AG04449 (cell line): ENCODE data around the gene CPT2.
"Not testable (repeated sequence)": the region's sequence is repeated elsewhere in the genome, so short reads cannot be mapped to it uniquely, and the experiment has no call there.

Experiments
- CTCF ChIA-PET: fragments of 350-600 bp; formaldehyde crosslinking; extraction: SDS; loops from one replicate; lab custom pipeline; 2021; ENCODE audit warnings: antibody characterized with exemption; lab: Yijun Ruan, JAX
- POLR2A ChIA-PET: fragments of 400-600, 350-600 bp; formaldehyde crosslinking; extraction: SDS; loops from one replicate; lab custom pipeline; 2020; ENCODE audit warnings: antibody characterized with exemption, inconsistent platforms; lab: Yijun Ruan, JAX
- DNase-seq: peaks from one replicate; pipeline ENCODE4 v3.0.0-alpha.2; 2010; ENCODE audit warnings: low read depth, low spot score
- H3K4me3 ChIP-seq: 2 replicates; pipeline ENCODE4 v1.5.1; 2011; ENCODE audit warnings: low read depth, mild to moderate bottlenecking, control low read depth, low read length
- TF ChIP-seq, protein P1 (sequence below): IDR thresholded peaks from one replicate; pipeline ENCODE4 v1.5.1; 2011; ENCODE audit warnings: mild to moderate bottlenecking, moderate library complexity, low read length, control low read depth, inconsistent platforms; ENCODE audit not compliant: insufficient read depth; ENCODE audit errors: missing control alignments

CPT2 gene

DNA sequence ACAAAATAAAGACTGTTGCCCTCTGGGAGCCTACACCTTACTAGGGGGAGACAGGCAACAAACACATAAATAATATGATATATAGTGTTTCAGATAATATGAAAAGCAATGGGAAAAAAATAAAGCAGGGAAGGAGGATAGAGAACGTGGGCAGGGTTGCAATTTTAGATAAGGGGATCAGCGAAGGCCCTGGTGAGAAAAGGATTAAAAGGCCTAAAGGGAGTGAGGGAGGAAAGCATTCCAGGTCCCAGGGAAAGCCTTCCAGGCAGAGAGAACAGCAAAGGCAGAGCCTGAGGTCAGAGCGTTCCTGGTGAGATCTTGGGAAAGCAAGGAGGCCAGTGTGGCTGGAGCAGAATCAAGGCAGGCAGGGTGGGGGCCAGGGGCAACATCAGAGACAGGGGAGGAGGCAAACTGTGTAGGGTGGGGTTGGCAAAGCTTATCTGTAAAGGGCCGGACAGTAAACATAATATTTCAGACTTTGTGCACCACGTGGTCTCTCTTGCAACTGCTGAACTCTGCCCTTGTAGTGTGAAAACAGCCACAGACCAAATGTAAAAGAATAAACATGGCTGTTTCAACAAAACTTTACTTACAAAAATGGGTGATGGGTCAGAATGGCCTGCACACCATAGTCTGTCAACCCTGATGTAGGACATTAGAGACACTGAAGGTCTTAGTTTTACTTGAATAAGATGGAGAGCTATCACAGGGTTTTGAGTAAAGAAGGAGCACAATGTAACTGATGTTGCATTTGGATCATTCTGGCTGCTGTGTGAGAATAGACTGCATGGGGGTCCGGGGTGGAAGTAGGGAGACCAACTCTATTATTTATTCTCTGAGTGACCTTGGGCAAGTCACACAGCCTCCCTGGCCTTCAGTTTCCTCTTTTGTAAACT lies 13.3 kb upstream of the CPT2 start:
- CTCF ChIA-PET = interaction anchor here (0.6 to 8.6 kb wide), 29 partner anchors 8 to 482 kb away, joined by 3 to 95 read pairs (median 3); partner anchors contain the start of gene CPT2
- POLR2A ChIA-PET = interaction anchor here (0.9 kb wide), 1 partner anchor 12 kb away, joined by 3 read pairs; no protein-coding TSS in a partner anchor

GRCh38 chr1:53185955-53186297 lies 10.7 kb upstream of the CPT2 start:
- POLR2A ChIA-PET = interaction anchor here (0.6 kb wide), 1 partner anchor 13 kb away, joined by 4 read pairs; no protein-coding TSS in a partner anchor
- CTCF ChIA-PET = interaction anchor here (0.6 to 8.6 kb wide), 41 partner anchors 9 to 489 kb away, joined by 3 to 95 read pairs (median 4); partner anchors contain the start of genes CPT2, ECHDC2 and ZYG11B

More for the DNA sequence above, 13.3 kb upstream of the CPT2 start:
- TF ChIP-seq, protein P1, sequence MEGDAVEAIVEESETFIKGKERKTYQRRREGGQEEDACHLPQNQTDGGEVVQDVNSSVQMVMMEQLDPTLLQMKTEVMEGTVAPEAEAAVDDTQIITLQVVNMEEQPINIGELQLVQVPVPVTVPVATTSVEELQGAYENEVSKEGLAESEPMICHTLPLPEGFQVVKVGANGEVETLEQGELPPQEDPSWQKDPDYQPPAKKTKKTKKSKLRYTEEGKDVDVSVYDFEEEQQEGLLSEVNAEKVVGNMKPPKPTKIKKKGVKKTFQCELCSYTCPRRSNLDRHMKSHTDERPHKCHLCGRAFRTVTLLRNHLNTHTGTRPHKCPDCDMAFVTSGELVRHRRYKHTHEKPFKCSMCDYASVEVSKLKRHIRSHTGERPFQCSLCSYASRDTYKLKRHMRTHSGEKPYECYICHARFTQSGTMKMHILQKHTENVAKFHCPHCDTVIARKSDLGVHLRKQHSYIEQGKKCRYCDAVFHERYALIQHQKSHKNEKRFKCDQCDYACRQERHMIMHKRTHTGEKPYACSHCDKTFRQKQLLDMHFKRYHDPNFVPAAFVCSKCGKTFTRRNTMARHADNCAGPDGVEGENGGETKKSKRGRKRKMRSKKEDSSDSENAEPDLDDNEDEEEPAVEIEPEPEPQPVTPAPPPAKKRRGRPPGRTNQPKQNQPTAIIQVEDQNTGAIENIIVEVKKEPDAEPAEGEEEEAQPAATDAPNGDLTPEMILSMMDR = no peak
- no peak for DNase-seq
- H3K4me3 ChIP-seq = no peak overlapping the region

DNA sequence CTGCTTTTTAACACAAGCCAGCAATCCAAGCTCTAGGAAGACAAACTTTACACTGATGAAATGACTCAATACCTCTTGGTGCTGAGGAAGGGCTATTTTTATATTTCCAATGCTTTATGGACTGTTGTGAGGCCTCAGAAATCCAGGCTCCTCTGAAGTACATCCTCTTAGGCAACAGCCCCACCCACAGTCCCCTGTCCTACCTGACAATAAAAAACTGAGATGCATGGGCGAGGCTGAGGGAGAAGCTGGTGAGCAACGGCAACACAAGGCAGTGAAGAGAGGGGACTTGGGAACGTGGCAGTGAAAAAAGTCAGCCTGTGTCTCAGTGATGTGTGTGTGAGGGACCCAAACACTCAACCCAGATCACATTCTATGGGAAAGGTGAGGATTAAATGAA lies 10.1 kb upstream of the CPT2 start:
- no peak for DNase-seq
- ChIA-PET POLR2A (no interaction called here), CTCF (interaction anchor here (0.5 to 8.6 kb wide), 39 partner anchors 8 to 490 kb away, joined by 3 to 95 read pairs (median 4); partner anchors contain the start of genes CPT2 and ZYG11B)
- H3K4me3 ChIP-seq = no peak overlapping the region
- TF ChIP-seq, protein P1 = no peak

More at GRCh38 chr1:53185955-53186297, 10.7 kb upstream of the CPT2 start:
- not testable (repeated sequence) for H3K4me3 ChIP-seq, DNase-seq

DNA sequence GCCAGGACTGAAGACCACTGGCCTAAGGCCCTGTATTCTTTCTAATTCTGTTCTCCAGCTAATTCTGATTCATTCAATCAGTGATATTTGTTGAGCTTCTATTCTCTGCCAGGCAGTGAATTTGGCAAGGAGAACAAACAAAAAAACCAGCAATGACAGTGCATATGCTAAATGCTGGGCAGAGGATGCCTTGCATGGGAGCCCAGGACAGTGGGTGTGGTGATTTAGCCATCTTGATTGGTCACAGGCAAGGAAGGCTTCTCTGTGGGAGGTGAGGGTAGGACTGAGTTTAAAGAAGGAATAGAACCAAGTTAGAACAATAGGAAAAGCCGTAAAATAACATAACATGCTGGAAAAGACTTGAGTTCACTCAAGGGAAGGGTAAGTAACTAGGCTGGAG lies 9.2 kb upstream of the CPT2 start:
- ChIA-PET CTCF (interaction anchor here (1.0 to 8.6 kb wide), 20 partner anchors 8 to 461 kb away, joined by 3 to 95 read pairs (median 6); partner anchors contain the start of genes CPT2 and ZYG11B), POLR2A (no interaction called here)
- no peak overlapping the region for H3K4me3 ChIP-seq
- no peak for DNase-seq
- TF ChIP-seq, protein P1 = no peak

DNA sequence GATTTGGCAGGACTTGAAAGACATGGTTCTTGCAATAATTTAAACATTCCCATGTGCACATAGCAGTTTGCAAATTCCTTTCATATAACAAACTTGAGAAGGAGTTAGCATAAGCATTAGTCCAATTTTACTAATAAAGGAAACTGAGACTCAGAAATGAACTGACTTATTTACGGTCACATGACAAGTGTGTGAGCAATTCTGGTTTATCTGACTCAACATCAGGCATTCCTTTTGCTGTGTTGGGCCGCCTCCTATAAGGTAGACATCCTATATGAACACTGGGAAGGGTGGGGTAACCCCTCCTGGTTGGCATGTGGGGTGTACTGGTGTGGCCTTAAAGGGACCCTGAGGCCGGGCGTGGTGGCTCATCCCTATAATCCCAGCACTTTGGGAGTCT lies 8.5 kb upstream of the CPT2 start:
- CTCF ChIA-PET = interaction anchor here (1.9 kb wide), 1 partner anchor 10 kb away, joined by 7 read pairs; no protein-coding TSS in a partner anchor
- no peak for DNase-seq
- no peak overlapping the region for H3K4me3 ChIP-seq
- POLR2A ChIA-PET = no interaction called here
- TF ChIP-seq, protein P1 = no peak

- ChIA-PET CTCF (interaction anchor here (1.2 to 1.5 kb wide), 2 partner anchors 8 to 268 kb away, joined by 3 to 7 read pairs; partner anchors contain the start of gene ECHDC2), POLR2A (no interaction called here)
- no peak for DNase-seq
Measured at GRCh38 chr1:53189061-53189460, 7.6 kb upstream of the CPT2 start.

More at GRCh38 chr1:53189061-53189460, 7.6 kb upstream of the CPT2 start:
- TF ChIP-seq, protein P1 = no peak
- no peak overlapping the region for H3K4me3 ChIP-seq
